Right lobe of liver (tissue), 6 donors: ENCODE data around the gene LPIN3. TPM values are rescaled to one million over a fixed set of nuclear protein-coding genes. Genes with fewer than 3 reads are reported as not detected.

ENCODE experiments used
- ATAC-seq, 4 donors: fragments of 200-7000 bp; cut with Tn5 transposase; one replicate each; pipeline ENCODE4 v1.9.1; 2020; ENCODE audit warnings: mild to moderate bottlenecking in 4 of 4, moderate library complexity in 4 of 4
- DNase-seq, 3 donors: peaks; one replicate each; pipeline ENCODE4 v3.0.0-alpha.2; 2020
- H3K27ac ChIP-seq, 3 donors: fragments of 200-600 bp; one replicate each; pipeline ENCODE4 v1.8.0; 2022
- H3K27me3 ChIP-seq, 2 donors: fragments of 200-600 bp; one replicate each; pipeline ENCODE4 v1.8.0; 2022
- H3K36me3 ChIP-seq, 4 donors: fragments of 200-600 bp; sonication (generic) in 1 of 4; one replicate each; pipeline versions ENCODE4 v1.5.1 to v1.8.0; 2017 to 2022; ENCODE audit warnings: control low read depth in 1 of 4
- H3K4me1 ChIP-seq, 4 donors: fragments of 200-600 bp; sonication (generic) in 1 of 4; one replicate each; pipeline versions ENCODE4 v1.5.1 to v1.8.0; 2017 to 2022; ENCODE audit warnings: control low read depth in 1 of 4
- H3K4me3 ChIP-seq, 3 donors: fragments of 200-600 bp; one replicate each; pipeline ENCODE4 v1.8.0; 2022
- H3K9me3 ChIP-seq, 4 donors: fragments of 200-600 bp; sonication (generic) in 1 of 4; one replicate each; pipeline versions ENCODE4 v1.5.1 to v1.8.0; 2017 to 2022; ENCODE audit warnings: control low read depth in 1 of 4
- POLR2A ChIP-seq: fragments of 450-650 bp; IDR thresholded peaks from one replicate; pipeline ENCODE4 v1.6.1; 2017; ENCODE audit warnings: antibody characterized with exemption, mild to moderate bottlenecking
- WGBS: methylation state at CpG from one replicate; pipeline ENCODE4 v1.1.6; 2018; ENCODE audit warnings: low coverage, low lambda C conversion rate; ENCODE audit not compliant: insufficient coverage; ENCODE audit errors: missing lambda C conversion rate; 5-methylcytosine and 5-hydroxymethylcytosine counted together
- intact Hi-C, 2 donors: fragments of 100-400 bp; cut with DNase I; formaldehyde crosslinking; loops; one replicate each; pipeline versions ENCODE4 v1.11.2 to v1.14.1; 2022
- total RNA-seq, 6 experiments: library from RNA; depleted of rRNA in 2 of 6; stranded (reverse); fragments of >200 nt in 2 of 6; fragmentation: NEBNext Ultra II Directional in 3 of 6; extraction: Animal tissue kit (Norgen Biotek cat#: 25700) in 3 of 6; gene quantifications; one replicate each; pipeline versions ENCODE4 v1.1.0 to v1.2.4, GENCODE V29; 2016 to 2023
- TF ChIP-seq, protein P1 (sequence below), 4 donors: fragments of 200-600 bp in 3 of 4; fragments of 450-650 bp in 1 of 4; IDR thresholded peaks; one replicate each; pipeline versions ENCODE4 v1.5.1 to v1.8.0; 2016 to 2022; ENCODE audit warnings: antibody characterized with exemption in 4 of 4, mild to moderate bottlenecking in 2 of 4
- donor health status: DM: no; HTN: yes; CAD: no.
- donor health status: DM: no; HTN: no; CAD: no.
- donor health status: DM: no; HTN: no; CAD: no.
- donor health status: DM: no; HTN: yes; CAD: no.
- donor health status: DM: no; HTN: yes; CAD: no.

Gene LPIN3
- total RNA-seq, 6 experiments from 2014 or later, result 8.4 to 44.7 (median 23.4) TPM

DNA sequence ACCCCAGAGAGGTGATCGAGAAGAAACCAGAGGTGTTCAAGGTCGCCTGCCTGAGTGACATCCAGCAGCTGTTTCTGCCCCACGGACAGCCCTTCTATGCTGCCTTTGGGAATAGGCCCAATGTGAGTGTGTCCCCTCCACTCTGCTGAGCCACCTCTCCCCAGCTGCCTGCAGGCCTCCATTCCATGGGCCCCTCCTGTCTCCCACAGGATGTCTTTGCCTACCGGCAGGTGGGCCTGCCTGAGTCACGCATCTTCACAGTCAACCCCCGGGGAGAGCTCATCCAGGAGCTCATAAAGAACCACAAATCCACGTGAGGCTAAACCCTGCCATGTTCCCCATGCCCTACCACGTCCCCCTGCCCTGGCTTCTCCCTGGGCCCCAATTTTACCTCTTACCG lies 17.6 kb downstream of the LPIN3 start:
- no peak for DNase-seq
- H3K36me3 ChIP-seq, result peaks cover 0 to 5% (median 2%) of the 10 kb centered on the region in 4 donors
- H3K27me3 ChIP-seq, result no peaks in the 10 kb centered on the region
- intact Hi-C loops, result no loop called here
- peaks cover 0 to 14% (median 6%) of the 10 kb centered on the region in 4 donors for H3K4me1 ChIP-seq
- no peak for ATAC-seq
- TF ChIP-seq POLR2A, result no peak
- TF ChIP-seq, protein P1, sequence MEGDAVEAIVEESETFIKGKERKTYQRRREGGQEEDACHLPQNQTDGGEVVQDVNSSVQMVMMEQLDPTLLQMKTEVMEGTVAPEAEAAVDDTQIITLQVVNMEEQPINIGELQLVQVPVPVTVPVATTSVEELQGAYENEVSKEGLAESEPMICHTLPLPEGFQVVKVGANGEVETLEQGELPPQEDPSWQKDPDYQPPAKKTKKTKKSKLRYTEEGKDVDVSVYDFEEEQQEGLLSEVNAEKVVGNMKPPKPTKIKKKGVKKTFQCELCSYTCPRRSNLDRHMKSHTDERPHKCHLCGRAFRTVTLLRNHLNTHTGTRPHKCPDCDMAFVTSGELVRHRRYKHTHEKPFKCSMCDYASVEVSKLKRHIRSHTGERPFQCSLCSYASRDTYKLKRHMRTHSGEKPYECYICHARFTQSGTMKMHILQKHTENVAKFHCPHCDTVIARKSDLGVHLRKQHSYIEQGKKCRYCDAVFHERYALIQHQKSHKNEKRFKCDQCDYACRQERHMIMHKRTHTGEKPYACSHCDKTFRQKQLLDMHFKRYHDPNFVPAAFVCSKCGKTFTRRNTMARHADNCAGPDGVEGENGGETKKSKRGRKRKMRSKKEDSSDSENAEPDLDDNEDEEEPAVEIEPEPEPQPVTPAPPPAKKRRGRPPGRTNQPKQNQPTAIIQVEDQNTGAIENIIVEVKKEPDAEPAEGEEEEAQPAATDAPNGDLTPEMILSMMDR (IDR thresholded peaks at IDR 0.05), result no peak
- WGBS, result 72% methylated on average over 3 of the region's 9 CpGs
- no peak overlapping the region for H3K4me3 ChIP-seq
- H3K9me3 ChIP-seq, result no peaks in the 10 kb centered on the region
- no peak overlapping the region for H3K27ac ChIP-seq

GRCh38 chr20:41358717-41359116 lies 18.1 kb downstream of the LPIN3 start:
- no peak for TF ChIP-seq POLR2A
- TF ChIP-seq, protein P1 (IDR thresholded peaks at IDR 0.05), result no peak
- intact Hi-C loops, result no loop called here
- WGBS, result no CpG with 5 or more reads among the region's 7 CpGs
- peak; percentile 81 to 94 (median 87) for ATAC-seq
- H3K9me3 ChIP-seq, result no peaks in the 10 kb centered on the region
- H3K27me3 ChIP-seq, result no peaks in the 10 kb centered on the region
- H3K4me3 ChIP-seq, result no peak overlapping the region
- H3K4me1 ChIP-seq, result peaks cover 0 to 14% (median 6%) of the 10 kb centered on the region in 4 donors
- H3K36me3 ChIP-seq, result peaks cover 0 to 5% (median 2%) of the 10 kb centered on the region in 4 donors
- no peak overlapping the region for H3K27ac ChIP-seq
- peak; percentile 58 to 88 (median 81) for DNase-seq

DNA sequence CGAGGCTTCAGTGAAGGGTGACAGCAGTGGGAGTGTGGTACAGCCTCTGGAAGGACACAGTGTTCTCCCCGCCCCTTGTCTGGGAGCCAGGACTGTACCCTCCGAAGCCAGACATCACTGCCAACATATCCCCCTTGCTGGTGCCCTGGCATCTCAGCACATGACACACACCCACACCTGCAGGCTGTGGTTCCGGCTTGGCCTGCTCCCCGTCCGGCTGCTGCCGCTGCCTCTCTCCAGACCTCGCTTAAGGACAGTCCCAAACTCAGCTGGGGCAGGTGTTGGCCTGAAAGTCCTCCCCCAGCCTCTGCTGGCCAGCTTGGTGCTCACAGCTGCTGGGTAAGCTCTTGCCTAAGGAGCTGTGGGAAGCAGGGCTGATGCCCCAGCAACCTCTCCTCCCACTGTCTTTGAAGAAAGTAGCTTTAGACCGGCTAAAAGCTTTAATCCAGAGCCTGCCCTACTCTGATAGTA lies 19.0 kb downstream of the LPIN3 start:
- TF ChIP-seq, protein P1 (IDR thresholded peaks at IDR 0.05), result no peak
- TF ChIP-seq POLR2A, result no peak
- DNase-seq (no peak), ATAC-seq (no peak)
- Histone ChIP-seq H3K4me3 (no peak overlapping the region), H3K27me3 (no peaks in the 10 kb centered on the region), H3K36me3 (peaks cover 0 to 5% (median 2%) of the 10 kb centered on the region in 4 donors), H3K27ac (no peak overlapping the region), H3K9me3 (no peaks in the 10 kb centered on the region), H3K4me1 (peaks cover 0 to 14% (median 6%) of the 10 kb centered on the region in 4 donors)
- 70% methylated on average over 2 of the region's 9 CpGs for WGBS
- intact Hi-C loops, result loop anchor here in 1 of 2 donors (5.0 kb wide), 1 partner anchor 48 kb away; no protein-coding TSS in a partner anchor

DNA sequence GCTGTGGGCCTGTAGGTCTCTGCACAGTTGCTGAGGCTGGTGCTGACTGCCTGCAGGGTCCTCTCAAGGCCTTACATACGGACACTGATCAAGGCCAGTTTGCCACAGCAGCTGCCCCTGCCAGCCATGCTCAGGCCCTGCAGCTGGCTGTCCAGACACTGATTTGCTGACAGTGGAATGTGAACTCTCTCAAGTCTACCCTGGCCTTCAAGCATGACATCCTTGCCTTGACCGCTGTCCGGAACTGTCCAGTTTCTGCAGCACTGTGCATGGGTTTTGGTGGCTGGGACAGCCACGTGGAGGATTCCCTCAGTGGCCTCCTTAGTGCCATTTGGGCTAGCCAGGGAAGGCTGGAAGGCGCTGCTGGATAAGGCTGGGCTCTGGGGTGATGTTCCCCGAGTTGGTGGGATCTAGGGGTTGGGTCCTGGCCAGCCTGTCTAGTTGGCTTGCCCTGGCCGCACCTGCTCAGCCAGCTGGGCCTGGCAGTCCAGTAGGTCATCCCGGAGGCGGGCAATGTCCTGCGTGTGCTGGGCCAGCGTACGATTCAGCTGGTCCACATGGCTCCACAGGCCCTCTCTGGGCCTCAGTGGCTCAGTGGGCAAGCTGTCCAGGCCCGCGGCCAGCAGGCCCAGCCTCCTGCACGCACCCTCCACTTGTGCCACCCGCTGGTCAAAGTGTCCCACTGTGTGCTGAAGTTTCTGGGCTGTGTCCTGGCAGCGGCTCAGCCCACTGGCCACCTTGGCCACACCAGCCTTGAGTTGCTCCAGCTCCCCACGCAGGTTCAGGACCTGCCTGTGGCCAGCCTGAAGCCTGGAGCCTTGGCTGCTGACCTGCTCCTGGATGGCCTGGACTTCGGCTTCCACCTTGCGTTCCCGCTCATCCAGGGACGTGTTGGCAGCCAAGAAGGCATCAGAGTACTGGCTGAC lies 20.5 kb downstream of the LPIN3 start:
- Histone ChIP-seq H3K36me3 (peaks cover 0 to 5% (median 2%) of the 10 kb centered on the region in 4 donors), H3K27ac (no peak overlapping the region), H3K27me3 (no peaks in the 10 kb centered on the region), H3K9me3 (no peaks in the 10 kb centered on the region), H3K4me1 (peaks cover 0 to 15% (median 7%) of the 10 kb centered on the region in 4 donors), H3K4me3 (no peak overlapping the region)
- intact Hi-C loops, result loop anchor here in 1 of 2 donors (5.0 kb wide), 1 partner anchor 46 kb away; no protein-coding TSS in a partner anchor
- ATAC-seq, result peak in 2 of 4 donors; percentile 4 to 5
- WGBS, result 80% methylated on average over 1 of the region's 22 CpGs
- DNase-seq, result no peak
- TF ChIP-seq POLR2A, result no peak
- TF ChIP-seq, protein P1 (IDR thresholded peaks at IDR 0.05), result no peak
